GM12801 (cell line): ENCODE results near the gene IGDCC3.

Experiments
- TF ChIP-seq, protein P1 (sequence below): IDR thresholded peaks from one replicate; pipeline ENCODE4 v1.5.1; 2011; ENCODE audit warnings: control low read depth; ENCODE audit not compliant: insufficient read length; ENCODE audit errors: extremely low read depth

IGDCC3 gene

DNA sequence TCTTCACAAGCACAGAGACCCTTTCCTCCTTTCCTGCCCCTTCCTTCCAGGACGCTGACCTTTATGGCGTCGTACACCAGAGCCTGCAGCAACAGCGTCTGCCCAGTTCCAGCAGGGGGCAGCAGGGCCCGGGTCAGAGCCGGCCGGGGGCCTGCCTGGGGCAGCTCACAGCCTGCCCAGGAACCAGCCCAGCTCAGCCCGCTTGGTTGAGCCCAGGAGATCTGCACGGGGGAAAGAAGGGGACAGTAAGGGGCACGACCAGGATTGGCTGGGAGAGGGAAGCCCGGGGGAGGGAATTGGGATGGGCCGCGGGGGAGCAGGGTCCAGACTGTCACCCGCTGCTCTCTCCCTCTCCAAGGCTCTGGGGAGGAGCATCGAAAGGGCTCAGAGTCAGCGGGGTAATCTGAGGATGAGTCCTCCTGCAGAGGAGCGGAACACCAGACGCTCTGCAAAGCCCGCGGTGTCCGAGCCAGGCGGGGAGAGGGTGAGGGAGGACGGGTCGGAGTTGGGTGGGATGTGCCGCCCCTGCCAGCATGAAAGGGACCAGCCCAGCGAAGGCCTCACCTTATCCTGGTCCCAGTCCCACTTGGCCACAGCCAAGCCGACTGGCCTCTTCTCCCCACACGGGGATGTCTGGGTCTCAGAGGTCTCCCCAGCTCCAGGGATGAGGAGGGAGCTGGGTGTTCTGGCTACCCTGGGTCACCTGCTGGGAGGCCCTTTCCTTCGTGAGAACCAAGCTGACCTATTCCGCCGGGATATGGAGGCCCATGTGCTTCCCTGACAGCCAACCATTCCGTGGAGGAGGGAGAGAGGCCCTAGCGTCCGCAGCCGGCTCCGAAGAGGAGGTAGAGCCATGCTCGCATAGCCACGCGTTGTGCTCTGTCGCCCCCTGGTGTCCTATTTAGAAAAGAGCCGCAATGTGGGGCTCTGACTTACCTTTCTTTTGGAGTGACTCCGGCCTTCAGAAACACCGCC lies 7.4 kb upstream of the IGDCC3 start:
- TF ChIP-seq, protein P1, sequence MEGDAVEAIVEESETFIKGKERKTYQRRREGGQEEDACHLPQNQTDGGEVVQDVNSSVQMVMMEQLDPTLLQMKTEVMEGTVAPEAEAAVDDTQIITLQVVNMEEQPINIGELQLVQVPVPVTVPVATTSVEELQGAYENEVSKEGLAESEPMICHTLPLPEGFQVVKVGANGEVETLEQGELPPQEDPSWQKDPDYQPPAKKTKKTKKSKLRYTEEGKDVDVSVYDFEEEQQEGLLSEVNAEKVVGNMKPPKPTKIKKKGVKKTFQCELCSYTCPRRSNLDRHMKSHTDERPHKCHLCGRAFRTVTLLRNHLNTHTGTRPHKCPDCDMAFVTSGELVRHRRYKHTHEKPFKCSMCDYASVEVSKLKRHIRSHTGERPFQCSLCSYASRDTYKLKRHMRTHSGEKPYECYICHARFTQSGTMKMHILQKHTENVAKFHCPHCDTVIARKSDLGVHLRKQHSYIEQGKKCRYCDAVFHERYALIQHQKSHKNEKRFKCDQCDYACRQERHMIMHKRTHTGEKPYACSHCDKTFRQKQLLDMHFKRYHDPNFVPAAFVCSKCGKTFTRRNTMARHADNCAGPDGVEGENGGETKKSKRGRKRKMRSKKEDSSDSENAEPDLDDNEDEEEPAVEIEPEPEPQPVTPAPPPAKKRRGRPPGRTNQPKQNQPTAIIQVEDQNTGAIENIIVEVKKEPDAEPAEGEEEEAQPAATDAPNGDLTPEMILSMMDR: peak; percentile 63

DNA sequence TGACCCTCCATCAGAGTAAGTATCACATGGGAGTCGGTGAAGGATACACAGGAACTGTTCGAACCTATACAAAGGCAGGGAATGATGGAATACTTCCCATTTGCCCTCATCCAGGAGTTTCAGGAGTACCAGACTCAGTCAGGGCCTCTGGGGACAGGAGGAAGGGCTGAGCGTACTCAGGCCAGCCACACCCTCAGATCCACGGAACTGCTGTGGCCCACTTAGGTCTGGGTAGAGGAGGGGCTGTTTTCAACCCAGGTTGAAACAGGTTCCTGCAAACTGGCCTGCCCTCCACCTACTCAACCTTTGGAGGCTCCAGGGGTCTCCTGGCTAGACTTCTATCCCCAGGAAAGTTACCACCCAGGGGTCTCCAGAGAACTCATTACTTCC lies 6.7 kb upstream of the IGDCC3 start:
- TF ChIP-seq, protein P1: no peak

DNA sequence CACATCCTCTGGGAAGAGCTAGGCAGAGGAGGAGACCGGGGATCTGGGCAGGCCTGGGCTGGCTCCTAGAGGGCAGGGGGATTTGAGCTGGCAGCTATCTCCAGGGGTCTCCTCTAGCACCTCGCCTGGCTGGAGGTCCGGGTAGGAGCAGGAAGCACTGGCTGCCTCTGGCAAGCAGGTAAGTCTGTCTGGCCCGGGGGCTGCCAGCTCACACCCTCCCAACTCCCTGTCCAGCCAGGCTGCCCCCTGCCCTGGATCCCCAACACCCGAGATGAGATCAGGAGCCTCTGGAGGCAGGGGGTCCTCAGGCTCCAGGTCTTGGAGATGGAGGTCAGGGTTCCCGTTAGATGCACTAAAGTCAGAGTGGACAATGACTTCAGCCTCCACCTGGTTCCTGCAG lies 6.2 kb upstream of the IGDCC3 start:
- TF ChIP-seq, protein P1: no peak

DNA sequence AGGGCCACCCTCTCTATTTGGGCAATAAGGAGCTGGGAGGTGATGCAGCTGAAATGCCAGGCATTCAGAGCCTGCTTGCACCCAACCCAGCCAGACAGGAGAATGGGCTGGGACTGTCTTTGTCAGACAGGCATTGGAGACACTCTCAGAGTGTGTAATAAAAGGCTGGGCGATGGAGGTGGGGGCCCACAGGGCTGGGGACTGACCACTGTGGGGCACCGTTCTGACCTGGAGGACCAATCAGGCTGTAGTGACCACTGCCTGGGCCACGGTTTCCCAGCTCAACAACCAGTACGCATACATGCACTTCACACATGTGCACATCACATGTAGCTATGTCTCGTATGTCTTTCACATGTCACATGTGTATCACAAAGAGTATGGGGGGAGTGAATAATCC lies 5.7 kb upstream of the IGDCC3 start:
- TF ChIP-seq, protein P1: no peak

DNA sequence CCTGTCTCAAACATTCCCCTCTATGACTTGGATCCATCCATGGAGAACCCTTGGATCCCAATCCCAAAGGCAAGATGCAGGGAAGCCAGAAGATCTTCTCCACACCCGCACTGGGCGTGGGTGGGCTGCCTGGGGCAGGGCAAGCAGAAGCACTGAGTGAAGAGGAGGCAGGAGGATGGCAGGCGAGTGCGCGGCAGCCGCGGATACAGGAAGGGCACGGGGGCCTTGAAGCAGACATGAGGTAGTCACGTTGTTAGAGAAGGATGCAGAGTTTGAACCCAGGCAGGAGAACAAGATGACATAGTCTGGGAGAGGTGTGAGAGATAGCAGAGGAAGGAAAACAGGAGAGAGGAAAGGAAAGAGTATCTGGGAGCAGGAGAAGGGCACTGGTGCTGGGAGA lies 5.1 kb upstream of the IGDCC3 start:
- TF ChIP-seq, protein P1: no peak

DNA sequence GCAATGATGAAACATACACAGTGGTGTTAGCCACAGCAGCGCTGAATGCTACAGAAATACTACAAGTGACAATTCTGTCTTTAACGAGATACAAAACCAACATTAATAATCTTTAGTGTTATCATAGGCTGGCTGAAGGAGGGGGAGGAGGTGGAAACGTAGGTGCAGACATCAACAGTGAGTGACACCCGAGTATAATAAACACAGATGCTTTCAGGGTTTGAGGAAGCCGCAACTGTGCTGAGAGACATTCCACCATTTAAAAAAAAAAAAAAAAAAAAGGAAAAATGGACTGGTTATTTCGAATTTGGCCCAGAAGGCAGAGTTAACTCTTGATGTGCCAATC lies 4.3 kb upstream of the IGDCC3 start:
- TF ChIP-seq, protein P1: no peak

DNA sequence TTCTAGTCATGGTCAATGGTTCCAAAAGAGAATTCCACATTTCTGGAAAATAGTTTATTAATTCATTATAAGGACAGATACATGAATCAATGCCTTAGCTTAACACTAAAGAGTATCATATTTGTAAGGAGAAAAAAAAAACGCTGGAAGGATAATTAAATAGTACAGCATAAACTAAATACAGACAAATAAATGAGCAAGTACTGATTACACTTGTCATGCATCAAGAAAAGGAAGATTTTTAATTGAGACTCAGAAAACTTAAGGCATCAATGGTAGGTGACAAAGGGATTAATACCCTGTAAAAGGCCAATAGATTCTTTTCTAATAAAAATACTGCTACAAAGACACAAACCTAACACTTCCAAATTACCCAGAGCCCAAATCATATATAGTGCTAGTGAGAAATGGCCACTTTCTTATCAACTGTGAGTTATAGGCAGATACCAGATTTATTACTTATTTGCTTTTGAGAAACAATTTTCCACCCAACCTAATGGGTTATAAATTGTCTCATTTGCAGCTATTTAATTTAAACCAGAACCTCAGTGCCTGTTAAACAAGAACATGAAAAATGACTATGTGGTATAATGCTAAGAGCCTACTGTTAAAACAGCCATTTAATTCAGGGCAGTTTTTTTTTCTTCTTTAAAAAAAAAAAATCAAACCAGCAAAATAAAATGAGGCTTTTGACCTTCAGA lies 3.8 kb upstream of the IGDCC3 start:
- TF ChIP-seq, protein P1: no peak
